LNCaP clone FGC (cell line): ENCODE measurements around the gene DISP2.

ENCODE experiments used
- DNase-seq: peaks from one replicate; pipeline ENCODE4 v3.0.0-alpha.2; 2011; ENCODE audit warnings: low read depth
- H3K4me3 ChIP-seq: 2 replicates; pipeline ENCODE4 v1.5.1; 2011; ENCODE audit warnings: mild to moderate bottlenecking, low read depth, low read length, control low read depth
- TF ChIP-seq, protein P1 (sequence below): IDR thresholded peaks from 2 replicates; pipeline ENCODE4 v1.5.1; 2012; ENCODE audit warnings: mild to moderate bottlenecking; ENCODE audit not compliant: control insufficient read depth, insufficient read depth; ENCODE audit errors: extremely low read depth

DISP2 gene

DNA sequence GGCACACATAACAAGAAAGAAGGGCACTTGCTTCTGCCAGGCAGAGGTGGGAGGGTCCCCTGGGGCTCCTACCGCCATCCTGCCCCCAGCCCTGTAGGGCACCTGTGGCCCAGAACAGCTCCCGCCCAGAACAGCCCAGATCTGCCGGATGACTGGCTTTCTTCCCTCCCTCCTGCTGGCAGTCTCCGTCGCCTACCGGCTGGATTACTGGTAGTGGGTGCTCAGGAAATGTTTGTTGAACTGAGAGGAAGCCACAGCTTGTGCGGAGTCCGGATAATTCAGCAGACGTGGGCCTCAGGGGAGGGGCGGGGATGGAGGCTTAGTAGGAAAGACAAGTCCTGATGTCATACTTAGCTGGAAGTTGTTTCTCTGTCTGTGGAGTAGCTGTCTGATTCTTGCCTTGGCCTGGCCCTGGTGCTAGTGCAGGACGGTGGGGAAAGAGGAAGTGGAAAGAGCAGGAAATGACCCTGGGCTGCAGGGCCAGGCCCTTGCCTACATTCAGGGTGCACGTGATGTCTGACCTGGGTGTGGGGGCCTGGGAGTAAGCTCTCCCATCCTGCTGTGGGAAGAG lies 24.0 kb upstream of the DISP2 start:
- no peak overlapping the region for H3K4me3 ChIP-seq
- no peak for DNase-seq
- TF ChIP-seq, protein P1, sequence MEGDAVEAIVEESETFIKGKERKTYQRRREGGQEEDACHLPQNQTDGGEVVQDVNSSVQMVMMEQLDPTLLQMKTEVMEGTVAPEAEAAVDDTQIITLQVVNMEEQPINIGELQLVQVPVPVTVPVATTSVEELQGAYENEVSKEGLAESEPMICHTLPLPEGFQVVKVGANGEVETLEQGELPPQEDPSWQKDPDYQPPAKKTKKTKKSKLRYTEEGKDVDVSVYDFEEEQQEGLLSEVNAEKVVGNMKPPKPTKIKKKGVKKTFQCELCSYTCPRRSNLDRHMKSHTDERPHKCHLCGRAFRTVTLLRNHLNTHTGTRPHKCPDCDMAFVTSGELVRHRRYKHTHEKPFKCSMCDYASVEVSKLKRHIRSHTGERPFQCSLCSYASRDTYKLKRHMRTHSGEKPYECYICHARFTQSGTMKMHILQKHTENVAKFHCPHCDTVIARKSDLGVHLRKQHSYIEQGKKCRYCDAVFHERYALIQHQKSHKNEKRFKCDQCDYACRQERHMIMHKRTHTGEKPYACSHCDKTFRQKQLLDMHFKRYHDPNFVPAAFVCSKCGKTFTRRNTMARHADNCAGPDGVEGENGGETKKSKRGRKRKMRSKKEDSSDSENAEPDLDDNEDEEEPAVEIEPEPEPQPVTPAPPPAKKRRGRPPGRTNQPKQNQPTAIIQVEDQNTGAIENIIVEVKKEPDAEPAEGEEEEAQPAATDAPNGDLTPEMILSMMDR: no peak

DNA sequence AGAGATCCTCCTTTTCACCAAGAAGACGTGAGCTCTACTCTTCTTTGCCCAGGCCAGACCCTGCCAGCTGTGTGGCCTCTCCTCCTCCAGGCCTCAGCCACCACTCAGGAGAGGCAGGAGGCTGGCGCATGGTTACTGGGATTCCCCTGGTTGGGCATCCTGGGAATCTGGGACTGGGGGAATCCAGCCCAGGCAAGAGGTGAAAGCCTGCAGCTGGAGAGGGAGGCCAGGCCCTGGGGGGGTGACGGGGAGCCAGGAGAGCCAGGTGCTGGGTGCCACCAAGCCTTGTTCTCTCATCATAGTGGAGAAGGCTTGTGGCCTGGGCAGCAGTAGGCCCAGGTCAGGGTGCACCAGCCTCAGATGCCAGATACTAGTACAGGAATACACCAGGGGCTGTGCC lies 23.5 kb upstream of the DISP2 start:
- H3K4me3 ChIP-seq: no peak overlapping the region
- no peak for DNase-seq
- TF ChIP-seq, protein P1: no peak

DNA sequence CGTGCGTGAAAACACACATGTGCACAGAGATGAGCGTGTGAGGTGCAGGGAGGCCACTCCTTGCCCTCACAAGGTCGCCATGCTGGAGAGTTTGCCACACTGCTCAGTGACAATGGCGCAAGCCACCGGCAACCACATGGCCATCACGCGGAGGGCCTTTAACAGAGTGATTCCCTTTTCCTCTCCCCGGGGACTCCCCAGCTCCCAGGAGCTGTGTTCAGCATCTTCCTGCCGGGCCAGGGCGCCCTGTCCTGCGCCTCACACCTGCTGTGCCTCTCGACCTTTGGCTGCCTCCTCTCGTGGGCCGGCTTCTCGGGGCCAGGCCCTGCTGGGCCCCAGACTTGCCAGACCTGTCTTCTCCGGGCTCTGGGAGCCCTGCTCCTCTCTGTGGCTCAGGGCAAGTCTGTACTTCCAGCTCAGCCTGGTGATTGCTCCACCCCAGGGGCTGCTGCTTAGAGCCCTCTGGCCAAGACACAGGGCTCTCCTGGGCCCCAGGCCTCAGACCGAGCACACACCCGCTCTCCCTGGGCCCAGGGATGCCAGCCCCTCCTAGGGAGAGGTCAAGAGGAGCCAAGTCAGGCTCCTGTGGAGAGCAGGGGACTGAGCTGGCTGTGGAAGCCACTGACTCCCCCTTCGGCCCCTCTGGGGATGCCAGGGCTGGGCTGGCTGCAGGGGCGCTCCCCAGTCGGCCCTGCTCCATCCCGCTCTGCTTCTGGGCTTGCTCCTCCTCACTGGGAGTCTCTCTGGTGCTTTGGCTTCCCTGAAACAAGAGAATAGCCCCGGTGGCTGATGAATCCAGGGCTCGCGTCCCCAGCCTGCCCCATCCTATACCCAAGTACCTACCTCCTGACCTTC lies 22.9 kb upstream of the DISP2 start:
- TF ChIP-seq, protein P1: no peak
- no peak for DNase-seq
- H3K4me3 ChIP-seq: no peak overlapping the region

DNA sequence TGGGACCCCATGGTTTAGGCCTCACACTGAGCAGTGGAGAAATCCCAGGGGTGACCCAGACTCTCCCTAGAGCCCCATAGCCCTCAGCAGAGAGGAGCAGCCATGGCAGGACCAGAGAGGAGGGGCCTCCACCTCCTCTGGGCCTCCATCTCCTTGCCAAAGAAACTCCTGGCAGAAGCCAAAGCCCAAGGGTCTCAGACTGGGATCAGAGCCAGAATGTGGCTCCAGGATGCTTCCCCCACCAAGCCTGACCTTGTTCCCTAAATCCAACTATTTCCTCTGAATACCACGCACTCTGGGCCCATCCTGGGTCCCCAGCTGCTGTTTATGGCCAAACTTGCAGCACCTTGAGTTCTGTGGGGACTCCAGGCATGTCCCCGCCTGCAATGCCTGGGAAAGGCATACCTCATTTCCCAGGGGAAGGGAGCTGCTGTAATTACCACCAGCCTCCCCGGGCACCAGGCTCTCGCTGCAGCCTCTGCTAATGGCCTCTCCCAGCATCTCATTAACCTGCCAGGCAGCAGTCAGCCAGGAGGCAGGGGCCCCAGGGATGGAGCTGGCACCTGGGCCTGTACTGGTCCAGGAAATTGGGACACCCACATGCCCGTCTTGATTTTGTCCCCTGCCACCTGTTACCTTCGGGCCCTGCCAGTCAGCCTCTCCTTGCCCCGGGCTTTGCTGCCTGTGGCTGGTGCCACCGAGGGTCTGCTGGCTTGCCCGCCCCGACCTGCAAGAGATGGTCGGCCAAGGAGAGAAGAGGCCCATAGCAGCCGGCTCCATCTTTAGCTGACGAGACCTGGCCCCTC lies 21.9 kb upstream of the DISP2 start:
- TF ChIP-seq, protein P1: no peak
- DNase-seq: no peak
- no peak overlapping the region for H3K4me3 ChIP-seq

DNA sequence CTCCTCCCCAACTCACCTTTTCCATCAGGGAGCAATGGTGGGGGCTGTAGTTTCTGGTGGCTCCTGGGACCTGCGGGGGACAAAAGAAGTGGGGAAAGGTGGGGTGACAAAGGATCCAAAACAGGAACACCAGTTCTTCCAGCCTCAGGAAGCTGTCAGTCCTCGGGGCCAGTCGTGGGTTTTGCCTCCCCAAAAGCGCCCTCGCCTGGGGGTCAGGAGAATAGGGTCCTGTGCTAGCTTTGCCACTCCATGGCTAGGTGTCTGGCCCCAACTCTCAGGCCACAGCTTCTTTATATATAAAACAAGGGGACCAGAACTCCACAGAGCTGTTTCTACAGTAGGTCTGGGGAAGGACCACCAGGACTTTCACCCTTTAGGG lies 21.3 kb upstream of the DISP2 start:
- TF ChIP-seq, protein P1: no peak
- no peak overlapping the region for H3K4me3 ChIP-seq
- DNase-seq: no peak

DNA sequence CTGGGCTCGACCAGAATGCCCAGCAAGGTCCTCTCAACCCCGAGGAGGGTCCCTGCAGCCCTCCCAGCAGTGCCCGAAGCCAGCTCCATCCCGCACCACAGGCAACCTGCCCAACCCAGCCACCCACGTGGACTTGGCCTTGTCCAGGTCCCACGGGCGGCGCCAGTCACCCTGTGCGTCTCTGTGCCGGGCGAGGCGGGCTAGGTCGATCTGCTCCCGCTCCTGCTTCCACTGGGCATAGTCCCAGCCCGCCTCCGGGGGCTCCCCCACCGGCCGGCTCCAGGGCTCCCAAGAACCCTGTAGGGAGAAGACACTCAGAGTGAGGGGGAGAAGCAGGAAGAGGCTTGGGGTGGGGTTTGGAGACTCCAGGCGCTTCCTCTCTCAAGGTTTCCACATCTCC lies 20.4 kb upstream of the DISP2 start:
- no peak for DNase-seq
- TF ChIP-seq, protein P1: no peak
- H3K4me3 ChIP-seq: no peak overlapping the region
